ENCODE results near the gene IRF9. TPM values are rescaled to one million over a fixed set of nuclear protein-coding genes. Genes with fewer than 3 reads are reported as not detected.

Gene IRF9
- total and polyA plus RNA-seq, 2 of the 13 experiments (the other 11 are each of a cell fraction or from before 2014, with no cell fraction given) = 14.9 to 49.7 TPM

GRCh38 chr14:24115422-24116127 is 45.5 kb upstream of the IRF9 start (continued):
- TF ChIP-seq PRDM15 (CRISPR knock-in tag; IDR thresholded peaks at IDR 0.05) = 0 out of 2 replicates have a peak, but pooled peaks have one; percentile 64
- 0 out of 2 replicates have a peak, but pooled peaks have one; percentile 91 for TF ChIP-seq ZNF83 (CRISPR knock-in tag; IDR thresholded peaks at IDR 0.05; ENCODE audit: borderline replicate concordance)
- TF ChIP-seq MAF1 (CRISPR knock-in tag; IDR thresholded peaks at IDR 0.05; ENCODE audit: borderline replicate concordance) = peak; percentile 46; the same call in 1 of the 2 replicates
- TF ChIP-seq RBM39 (IDR thresholded peaks at IDR 0.05; ENCODE audit: low read depth, low read length, poor library complexity, severe bottlenecking) = no peak
- 0 out of 2 replicates have a peak, but pooled peaks have one; percentile 64 for TF ChIP-seq ZNF713 (CRISPR knock-in tag; IDR thresholded peaks at IDR 0.05)
- peak; percentile 91; the same call in 1 of the 2 replicates for TF ChIP-seq ZNF225 (CRISPR knock-in tag; IDR thresholded peaks at IDR 0.05)
- TF ChIP-seq ZNF274 (CRISPR knock-in tag; IDR thresholded peaks at IDR 0.05) = peak; percentile 66; the same call in 1 of the 2 replicates
- TF ChIP-seq ZFP41 (CRISPR knock-in tag; IDR thresholded peaks at IDR 0.05; ENCODE audit: borderline replicate concordance) = no peak
- peak; percentile 65 for TF ChIP-seq DBP (CRISPR knock-in tag; IDR thresholded peaks at IDR 0.05; ENCODE audit: not compliant biosample characterization)
- no peak for TF ChIP-seq ZNF34 (CRISPR knock-in tag; IDR thresholded peaks at IDR 0.05; ENCODE audit: borderline replicate concordance)
- TF ChIP-seq ELK4 (CRISPR knock-in tag; IDR thresholded peaks at IDR 0.05; ENCODE audit: borderline replicate concordance) = 0 out of 2 replicates have a peak, but pooled peaks have one; percentile 37
- TF ChIP-seq ZNF180 (CRISPR knock-in tag; IDR thresholded peaks at IDR 0.05; ENCODE audit: borderline replicate concordance, low read depth) = no peak
- TF ChIP-seq MAX (IDR thresholded peaks at IDR 0.05) = no peak
- no peak for TF ChIP-seq HOXA3 (CRISPR knock-in tag; IDR thresholded peaks at IDR 0.05)
- TF ChIP-seq KDM3A (CRISPR knock-in tag; IDR thresholded peaks at IDR 0.05; ENCODE audit: low read depth) = 0 out of 2 replicates have a peak, but pooled peaks have one; percentile 26
- TF ChIP-seq ZNF569 (CRISPR knock-in tag; IDR thresholded peaks at IDR 0.05; ENCODE audit: borderline replicate concordance) = no peak
- no peak for TF ChIP-seq ZNF101 (CRISPR knock-in tag; IDR thresholded peaks at IDR 0.05; ENCODE audit: borderline replicate concordance, low read depth)
- no peak for TF ChIP-seq ZNF639 (CRISPR knock-in tag; conservative IDR thresholded peaks at IDR 0.05)
- TF ChIP-seq ZBTB7B (CRISPR knock-in tag; IDR thresholded peaks at IDR 0.05) = peak; percentile 21; the same call in 1 of the 2 replicates
- TF ChIP-seq RBAK (CRISPR knock-in tag; IDR thresholded peaks at IDR 0.05) = peak; percentile 71; the same call in 1 of the 2 replicates
- 0 out of 2 replicates have a peak, but pooled peaks have one; percentile 2 for TF ChIP-seq SIN3A (IDR thresholded peaks at IDR 0.05; ENCODE audit: borderline replicate concordance, low read depth, low read length)
- TF ChIP-seq ZNF75D (CRISPR knock-in tag; IDR thresholded peaks at IDR 0.05; ENCODE audit: borderline replicate concordance) = no peak

All from HepG2 (cell line).